IMR-90 (cell line): ENCODE results near the gene ASAH2.

ENCODE experiments used
- CEBPB ChIP-seq: IDR thresholded peaks from 2 replicates; pipeline ENCODE4 v1.6.1; 2012; ENCODE audit warnings: low read depth, low read length, improper control_type of control experiment
- CHD1 ChIP-seq: IDR thresholded peaks from 2 replicates; pipeline ENCODE4 v1.6.1; 2012; ENCODE audit warnings: low read depth, low read length, improper control_type of control experiment
- CTCF ChIP-seq: conservative IDR thresholded peaks from 2 replicates; pipeline ENCODE4 v1.5.1; 2012; ENCODE audit warnings: mild to moderate bottlenecking, low read depth, low read length, improper control_type of control experiment
- MAFK ChIP-seq: IDR thresholded peaks from 2 replicates; pipeline ENCODE4 v1.6.1; 2012; ENCODE audit warnings: low read depth, low read length, improper control_type of control experiment
- MXI1 ChIP-seq: IDR thresholded peaks from 2 replicates; pipeline ENCODE4 v1.6.1; 2012; ENCODE audit warnings: low read depth, mild to moderate bottlenecking, low read length, moderate library complexity, borderline replicate concordance
- NFE2L2 ChIP-seq: fragments of 150-350 bp; IDR thresholded peaks from 2 replicates; pipeline ENCODE4 v1.6.1; 2016; ENCODE audit warnings: low read depth, mild to moderate bottlenecking, low read length
- POLR2A ChIP-seq: IDR thresholded peaks from 2 replicates; pipeline ENCODE4 v1.6.1; 2012; ENCODE audit warnings: mild to moderate bottlenecking, low read depth, low read length
- RCOR1 ChIP-seq: IDR thresholded peaks from 2 replicates; pipeline ENCODE4 v1.6.1; 2012; ENCODE audit warnings: mild to moderate bottlenecking, low read length, improper control_type of control experiment; ENCODE audit not compliant: insufficient replicate concordance
- SMC3 ChIP-seq: fragments of 150-350 bp; IDR thresholded peaks from 2 replicates; pipeline ENCODE4 v1.6.1; 2016; ENCODE audit warnings: low read depth, mild to moderate bottlenecking, antibody characterized with exemption, low read length, moderate library complexity

- TF ChIP-seq CTCF: no peak
- no peak for TF ChIP-seq CEBPB
- TF ChIP-seq NFE2L2: no peak
- TF ChIP-seq MXI1: no peak
- TF ChIP-seq CHD1: no peak
- TF ChIP-seq POLR2A: no peak
- no peak for TF ChIP-seq SMC3
- no peak for TF ChIP-seq RCOR1
- no peak for TF ChIP-seq MAFK
Observed at GRCh38 chr10:50289196-50289595, 37.9 kb upstream of the ASAH2 start.
